Measurements from ENCODE around the gene COPG2. TPM values are rescaled to one million over a fixed set of nuclear protein-coding genes. Genes with fewer than 3 reads are reported as not detected.

Gene COPG2
- total and polyA plus RNA-seq, 2 experiments from 2014 or later, result 3.0 to 41.0 TPM

GRCh38 chr7:130632111-130632510 is 36.4 kb downstream of the COPG2 start:
- Histone ChIP-seq H3K27me3 (no peaks in the 10 kb centered on the region), H3K9me3 (ENCODE audit: low read depth) (peaks cover 9% of the 10 kb centered on the region), H3K4me2 (no peak overlapping the region), H3K79me2 (no peaks in the 10 kb centered on the region), H3K4me3 (no peak overlapping the region), H3K27ac (no peak overlapping the region), H3K36me3 (replicated peaks; ENCODE audit: insufficient read depth, low read depth) (no peaks in the 10 kb centered on the region), H3K9me2 (replicated peaks; ENCODE audit: insufficient read depth) (no peaks in the 10 kb centered on the region), H2AFZ (no peak overlapping the region), H4K20me1 (ENCODE audit: insufficient read depth, poor library complexity, severe bottlenecking) (no peaks in the 10 kb centered on the region), H3K4me1 (ENCODE audit: insufficient read depth) (no peaks in the 10 kb centered on the region)
- no peak for TF ChIP-seq EZH2 (IDR thresholded peaks at IDR 0.05; ENCODE audit: borderline replicate concordance)
- no peak for TF ChIP-seq EZH2phosphoT487 (IDR thresholded peaks at IDR 0.05; ENCODE audit: low read depth, severe bottlenecking, unreplicated experiment)
- TF ChIP-seq CTCF (IDR thresholded peaks at IDR 0.05; ENCODE audit: poor library complexity), result no peak
- DNase-seq (ENCODE audit: low spot score), result no peak

- H3K27ac ChIP-seq, result no peak overlapping the region
- TF ChIP-seq EZH2phosphoT487 (IDR thresholded peaks at IDR 0.05; ENCODE audit: low read depth, severe bottlenecking, unreplicated experiment) (no peak), CTCF (IDR thresholded peaks at IDR 0.05; ENCODE audit: poor library complexity) (no peak), EZH2 (IDR thresholded peaks at IDR 0.05; ENCODE audit: borderline replicate concordance) (no peak)
- no peak for DNase-seq (ENCODE audit: low spot score)
- 100% methylated on average over 1 of the region's 1 CpG for WGBS (ENCODE audit: low lambda C conversion rate, missing lambda C conversion rate)
- H3K9me3 ChIP-seq (ENCODE audit: low read depth), result peaks cover 9% of the 10 kb centered on the region
- no peaks in the 10 kb centered on the region for H3K36me3 ChIP-seq (replicated peaks; ENCODE audit: insufficient read depth, low read depth)
- H3K4me1 ChIP-seq (ENCODE audit: insufficient read depth), result no peaks in the 10 kb centered on the region
- no peak overlapping the region for H2AFZ ChIP-seq
- no peaks in the 10 kb centered on the region for H3K79me2 ChIP-seq
- no peak overlapping the region for H3K4me2 ChIP-seq
- H3K27me3 ChIP-seq, result no peaks in the 10 kb centered on the region
- no peak overlapping the region for H3K4me3 ChIP-seq
- H4K20me1 ChIP-seq (ENCODE audit: insufficient read depth, poor library complexity, severe bottlenecking), result no peaks in the 10 kb centered on the region
- no peaks in the 10 kb centered on the region for H3K9me2 ChIP-seq (replicated peaks; ENCODE audit: insufficient read depth)
These were observed 39.6 kb downstream of the COPG2 start for GRCh38 chr7:130628901-130629300.

- H3K79me2 ChIP-seq, result no peaks in the 10 kb centered on the region
- peaks cover 9% of the 10 kb centered on the region for H3K9me3 ChIP-seq (ENCODE audit: low read depth)
- no peak for TF ChIP-seq EZH2phosphoT487 (IDR thresholded peaks at IDR 0.05; ENCODE audit: low read depth, severe bottlenecking, unreplicated experiment)
- no peak for TF ChIP-seq EZH2 (IDR thresholded peaks at IDR 0.05; ENCODE audit: borderline replicate concordance)
- TF ChIP-seq CTCF (IDR thresholded peaks at IDR 0.05; ENCODE audit: poor library complexity), result no peak
- DNase-seq (ENCODE audit: low spot score), result no peak
- no peaks in the 10 kb centered on the region for H3K4me1 ChIP-seq (ENCODE audit: insufficient read depth)
- H3K27me3 ChIP-seq, result no peaks in the 10 kb centered on the region
- H3K36me3 ChIP-seq (replicated peaks; ENCODE audit: insufficient read depth, low read depth), result no peaks in the 10 kb centered on the region
- no peak overlapping the region for H3K4me2 ChIP-seq
- H2AFZ ChIP-seq, result no peak overlapping the region
- no peak overlapping the region for H3K4me3 ChIP-seq
- H3K9me2 ChIP-seq (replicated peaks; ENCODE audit: insufficient read depth), result no peaks in the 10 kb centered on the region
- H3K27ac ChIP-seq, result no peak overlapping the region
- no peaks in the 10 kb centered on the region for H4K20me1 ChIP-seq (ENCODE audit: insufficient read depth, poor library complexity, severe bottlenecking)
- 97% methylated on average over 4 of the region's 4 CpGs for WGBS (ENCODE audit: low lambda C conversion rate, missing lambda C conversion rate)
These were observed 40.8 kb downstream of the COPG2 start for GRCh38 chr7:130627775-130628174.

GRCh38 chr7:130622866-130623265 is 45.7 kb downstream of the COPG2 start:
- H3K9me2 ChIP-seq (replicated peaks; ENCODE audit: insufficient read depth), result no peaks in the 10 kb centered on the region
- no peak overlapping the region for H2AFZ ChIP-seq
- H3K4me1 ChIP-seq (ENCODE audit: insufficient read depth), result no peaks in the 10 kb centered on the region
- no peak overlapping the region for H3K27ac ChIP-seq
- H3K9me3 ChIP-seq (ENCODE audit: low read depth), result peaks cover 5% of the 10 kb centered on the region
- H3K79me2 ChIP-seq, result no peaks in the 10 kb centered on the region
- 98% methylated on average over 2 of the region's 2 CpGs for WGBS (ENCODE audit: low lambda C conversion rate, missing lambda C conversion rate)
- H3K4me3 ChIP-seq, result no peak overlapping the region
- no peaks in the 10 kb centered on the region for H3K36me3 ChIP-seq (replicated peaks; ENCODE audit: insufficient read depth, low read depth)
- no peak overlapping the region for H3K4me2 ChIP-seq
- DNase-seq (ENCODE audit: low spot score), result no peak
- TF ChIP-seq CTCF (IDR thresholded peaks at IDR 0.05; ENCODE audit: poor library complexity) (no peak), EZH2 (IDR thresholded peaks at IDR 0.05; ENCODE audit: borderline replicate concordance) (no peak), EZH2phosphoT487 (IDR thresholded peaks at IDR 0.05; ENCODE audit: low read depth, severe bottlenecking, unreplicated experiment) (no peak)
- no peaks in the 10 kb centered on the region for H3K27me3 ChIP-seq
- no peaks in the 10 kb centered on the region for H4K20me1 ChIP-seq (ENCODE audit: insufficient read depth, poor library complexity, severe bottlenecking)

All from hepatocyte (in vitro differentiated cells).